Thyroid gland (tissue), 4 donors: Measurements from ENCODE around the gene HIPK4.

ENCODE experiments used
- POLR2A ChIP-seq, 2 donors: fragments of 450-650 bp; IDR thresholded peaks; one replicate each; pipeline ENCODE4 v1.6.1; 2017; ENCODE audit warnings: antibody characterized with exemption in 2 of 2, mild to moderate bottlenecking in 2 of 2, moderate library complexity in 1 of 2
- TF ChIP-seq, protein P1 (sequence below), 6 experiments: fragments of 200-600 bp in 3 of 6; fragments of 450-650 bp in 3 of 6; sonication (generic) in 3 of 6; IDR thresholded peaks; one replicate each; pipeline ENCODE4 v1.5.1; 2016 to 2019; ENCODE audit warnings: antibody characterized with exemption in 6 of 6, mild to moderate bottlenecking in 2 of 6, inconsistent platforms in 1 of 6, moderate library complexity in 1 of 6

DNA sequence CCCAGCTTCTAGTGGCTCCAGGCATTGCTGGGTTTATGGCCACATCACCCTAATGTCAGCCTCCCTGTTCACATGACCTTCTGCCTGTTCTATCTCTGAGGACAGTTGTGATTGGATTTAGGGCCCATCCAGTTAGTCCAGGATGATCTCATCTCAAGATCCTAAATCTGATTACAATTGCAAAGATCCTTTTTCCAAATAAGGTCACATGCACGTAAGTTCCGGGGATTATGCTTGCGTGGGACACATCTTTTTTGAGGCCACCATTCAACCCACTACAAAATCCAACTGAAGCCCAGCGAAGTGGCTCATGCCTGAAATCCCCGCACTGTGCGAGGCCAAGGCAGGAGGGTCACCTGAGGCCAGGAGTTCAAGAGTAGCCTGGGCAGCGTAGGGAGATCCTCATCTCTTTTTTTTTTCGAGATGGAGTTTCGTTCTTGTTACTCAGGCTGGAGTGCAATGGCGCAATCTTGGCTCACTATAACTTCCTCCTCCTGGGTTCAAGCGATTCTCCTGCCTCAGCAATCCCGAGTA is 29.2 kb downstream of the HIPK4 start:
- TF ChIP-seq, protein P1, sequence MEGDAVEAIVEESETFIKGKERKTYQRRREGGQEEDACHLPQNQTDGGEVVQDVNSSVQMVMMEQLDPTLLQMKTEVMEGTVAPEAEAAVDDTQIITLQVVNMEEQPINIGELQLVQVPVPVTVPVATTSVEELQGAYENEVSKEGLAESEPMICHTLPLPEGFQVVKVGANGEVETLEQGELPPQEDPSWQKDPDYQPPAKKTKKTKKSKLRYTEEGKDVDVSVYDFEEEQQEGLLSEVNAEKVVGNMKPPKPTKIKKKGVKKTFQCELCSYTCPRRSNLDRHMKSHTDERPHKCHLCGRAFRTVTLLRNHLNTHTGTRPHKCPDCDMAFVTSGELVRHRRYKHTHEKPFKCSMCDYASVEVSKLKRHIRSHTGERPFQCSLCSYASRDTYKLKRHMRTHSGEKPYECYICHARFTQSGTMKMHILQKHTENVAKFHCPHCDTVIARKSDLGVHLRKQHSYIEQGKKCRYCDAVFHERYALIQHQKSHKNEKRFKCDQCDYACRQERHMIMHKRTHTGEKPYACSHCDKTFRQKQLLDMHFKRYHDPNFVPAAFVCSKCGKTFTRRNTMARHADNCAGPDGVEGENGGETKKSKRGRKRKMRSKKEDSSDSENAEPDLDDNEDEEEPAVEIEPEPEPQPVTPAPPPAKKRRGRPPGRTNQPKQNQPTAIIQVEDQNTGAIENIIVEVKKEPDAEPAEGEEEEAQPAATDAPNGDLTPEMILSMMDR (IDR thresholded peaks at IDR 0.05): no peak
- no peak for TF ChIP-seq POLR2A (IDR thresholded peaks at IDR 0.05)
